B cell (primary cell): Measurements from ENCODE around the gene PRKAA2. TPM values are rescaled to one million over a fixed set of nuclear protein-coding genes. Genes with fewer than 3 reads are reported as not detected.

Source experiments
- ATAC-seq: fragments of 200-7000 bp; cut with Tn5 transposase; one replicate; pipeline ENCODE4 v1.10.0; 2021; ENCODE audit warnings: low read depth, mild to moderate bottlenecking, moderate number of reproducible peaks, moderate library complexity
- CTCF ChIA-PET: fragments of 350-600 bp; sonication (Branson Sonifier 250); formaldehyde crosslinking; loops from one replicate; lab custom pipeline; 2021; ENCODE audit warnings: antibody characterized with exemption, inconsistent platforms; lab: Charles Lee
- POLR2A ChIA-PET: fragments of 350-600 bp; sonication (Branson Sonifier 250); formaldehyde crosslinking; loops from one replicate; lab custom pipeline; 2021; ENCODE audit warnings: antibody characterized with exemption; lab: Charles Lee
- DNase-seq: peaks from one replicate; pipeline ENCODE4 v3.0.0; 2013
- H2AFZ ChIP-seq: 2 replicates; pipeline ENCODE4 v1.6.1; 2012; ENCODE audit warnings: mild to moderate bottlenecking, low read depth, low read length; ENCODE audit not compliant: insufficient read depth, poor library complexity, severe bottlenecking
- H3K27ac ChIP-seq, 2 donors: 1 replicate in 1 of 2; 2 replicates in 1 of 2; pipeline ENCODE4 v1.5.1; 2012 to 2013; ENCODE audit warnings: low read length in 2 of 2, mild to moderate bottlenecking in 2 of 2, moderate library complexity in 1 of 2
- H3K27me3 ChIP-seq, 4 experiments: fragments of 200-600 bp in 1 of 4; sonication (generic) in 1 of 4; replicated peaks in 1 of 4; 1 replicate in 2 of 4; 2 replicates in 2 of 4; pipeline versions ENCODE4 v1.6.1 to v1.7.0; 2013 to 2016; ENCODE audit warnings: low read length in 3 of 4, mild to moderate bottlenecking in 2 of 4, mixed read lengths in 1 of 4, moderate library complexity in 1 of 4; ENCODE audit not compliant: insufficient read depth in 4 of 4, control insufficient read depth in 3 of 4; ENCODE audit errors: control extremely low read depth in 1 of 4
- H3K36me3 ChIP-seq, 2 experiments: replicated peaks in 1 of 2; 1 replicate in 1 of 2; 2 replicates in 1 of 2; pipeline versions ENCODE4 v1.6.1 to v1.7.1; 2013; ENCODE audit warnings: low read length in 1 of 2; ENCODE audit not compliant: insufficient read depth in 2 of 2, control insufficient read depth in 1 of 2; ENCODE audit errors: control extremely low read depth in 1 of 2, extremely low read depth in 1 of 2
- H3K4me1 ChIP-seq, 2 donors: fragments of 200-600 bp in 1 of 2; sonication (generic) in 1 of 2; 1 replicate in 1 of 2; 2 replicates in 1 of 2; pipeline versions ENCODE4 v1.5.1 to v1.6.1; 2013 to 2017; ENCODE audit warnings: low read length in 2 of 2; ENCODE audit not compliant: control insufficient read depth in 2 of 2, insufficient read depth in 2 of 2
- H3K4me2 ChIP-seq: replicated peaks from 2 replicates; pipeline ENCODE3; 2012; ENCODE audit warnings: mild to moderate bottlenecking, low read depth, low read length; ENCODE audit not compliant: poor library complexity, severe bottlenecking
- H3K4me3 ChIP-seq, 5 experiments: fragments of 200-600 bp in 1 of 5; sonication (generic) in 1 of 5; 1 replicate in 3 of 5; 2 replicates in 2 of 5; pipeline versions ENCODE4 v1.5.1 to v1.7.0; 2011 to 2016; ENCODE audit warnings: low read length in 4 of 5, mild to moderate bottlenecking in 4 of 5, low read depth in 2 of 5, control low read depth in 1 of 5, moderate library complexity in 1 of 5; ENCODE audit not compliant: insufficient read depth in 1 of 5; ENCODE audit errors: control extremely low read depth in 1 of 5, extremely low read depth in 1 of 5
- H3K79me2 ChIP-seq: fragments of 200-600 bp; sonication (generic); one replicate; pipeline ENCODE4 v1.6.0; 2016; ENCODE audit warnings: low read length; ENCODE audit not compliant: control insufficient read depth, insufficient read depth
- H3K9ac ChIP-seq: fragments of 200-600 bp; sonication (generic); 2 replicates; pipeline ENCODE4 v1.6.1; 2017; ENCODE audit warnings: mild to moderate bottlenecking, low read length, moderate library complexity
- H3K9me3 ChIP-seq, 3 donors: one replicate each; pipeline versions ENCODE4 v1.6.1 to v1.7.1; 2013; ENCODE audit warnings: low read length in 2 of 3; ENCODE audit not compliant: control insufficient read depth in 2 of 3, insufficient read depth in 1 of 3; ENCODE audit errors: control extremely low read depth in 1 of 3
- H4K20me1 ChIP-seq: 2 replicates; pipeline ENCODE4 v1.6.0; 2012; ENCODE audit warnings: mild to moderate bottlenecking, low read length; ENCODE audit not compliant: insufficient read depth, control insufficient read depth, poor library complexity, severe bottlenecking
- H3K27ac Mint-ChIP-seq: one replicate; pipeline ENCODE4 v1.8.0; 2021; ENCODE audit warnings: mixed read lengths
- H3K27me3 Mint-ChIP-seq: one replicate; pipeline ENCODE4 v1.8.0; 2021; ENCODE audit warnings: mixed read lengths
- H3K4me1 Mint-ChIP-seq: one replicate; pipeline ENCODE4 v1.8.0; 2021; ENCODE audit warnings: mixed read lengths
- H3K4me3 Mint-ChIP-seq: one replicate; pipeline ENCODE4 v1.8.0; 2021; ENCODE audit warnings: mixed read lengths
- H3K9me3 Mint-ChIP-seq: one replicate; pipeline ENCODE4 v1.8.0; 2022; ENCODE audit warnings: mixed read lengths; ENCODE audit not compliant: insufficient read depth
- EZH2 ChIP-seq: IDR thresholded peaks from 2 replicates; pipeline ENCODE4 v1.6.1; 2012; ENCODE audit warnings: borderline replicate concordance, low read depth, mild to moderate bottlenecking, moderate library complexity, low read length; ENCODE audit not compliant: insufficient read depth, poor library complexity, severe bottlenecking
- WGBS: methylation state at CpG from one replicate; pipeline ENCODE4 v1.1.5; 2013; ENCODE audit warnings: missing lambda C conversion rate; ENCODE audit not compliant: insufficient coverage; 5-methylcytosine and 5-hydroxymethylcytosine counted together
- intact Hi-C: fragments of 100-400 bp; cut with micrococcal nuclease; formaldehyde crosslinking; loops from one replicate; pipeline ENCODE4 v1.10.0; 2022
- polyA plus RNA-seq: library from polyadenylated mRNA; depleted of rRNA; stranded (reverse); fragments of >200 nt; gene quantifications from 2 replicates; pipeline ENCODE4 v1.2.3, GENCODE V29; 2012
- small RNA-seq: library from RNA; depleted of rRNA; stranded (forward); fragments of <200 nt; gene quantifications from one replicate; pipeline ENCODE3, GENCODE V24; 2012; ENCODE audit warnings: low replicate concordance, low read depth; ENCODE audit not compliant: insufficient read length
- total RNA-seq, 2 donors: library from RNA; stranded (reverse); fragments of 120-200 nt in 1 of 2; gene quantifications; 1 replicate in 1 of 2; 2 replicates in 1 of 2; pipeline versions ENCODE4 v1.2.3 to v1.2.4, GENCODE V29; 2013 to 2022
- TF ChIP-seq, protein P1 (sequence below): fragments of 200-600 bp; IDR thresholded peaks from one replicate; pipeline ENCODE4 v1.8.0; 2022; ENCODE audit warnings: antibody characterized with exemption, mild to moderate bottlenecking

Gene PRKAA2
- total and polyA plus RNA-seq, 2 donors (not counting 1 experiment from before 2014, with no cell fraction given) = not detected

DNA sequence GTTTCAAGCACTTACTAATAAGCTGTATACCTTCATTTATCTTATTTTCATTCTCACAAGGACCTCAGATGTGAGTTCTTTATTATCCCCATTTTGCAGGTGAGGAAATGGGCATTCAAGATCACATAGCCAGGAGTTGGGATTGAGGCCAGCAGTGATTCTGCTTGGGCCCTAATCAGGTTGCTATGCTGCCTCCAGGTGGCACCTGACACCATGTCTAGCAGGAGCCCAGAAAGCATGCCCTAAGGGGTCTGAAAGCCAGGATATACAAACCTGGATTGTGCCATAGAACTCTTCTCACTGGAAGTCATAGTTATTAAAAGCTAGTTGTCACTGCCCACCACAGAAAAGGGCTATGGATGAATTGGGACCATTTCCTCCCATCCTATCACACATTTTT, 113.0 kb downstream of the PRKAA2 start:
- Mint-ChIP-seq H3K9me3 (no peaks in the 10 kb centered on the region), H3K4me1 (peaks cover 8% of the 10 kb centered on the region), H3K4me3 (no peak overlapping the region), H3K27me3 (peaks cover 18% of the 10 kb centered on the region), H3K27ac (no peak overlapping the region)
- Histone ChIP-seq H2AFZ (no peak overlapping the region), H3K79me2 (no peaks in the 10 kb centered on the region), H3K36me3 (no peaks in the 10 kb centered on the region), H3K27me3 (peaks cover 0 to 4% (median 0%) of the 10 kb centered on the region in 4 experiments), H3K4me3 (no peak overlapping the region), H4K20me1 (no peaks in the 10 kb centered on the region), H3K4me2 (no peak overlapping the region), H3K27ac (no peak overlapping the region), H3K4me1 (peaks cover 5 to 11% of the 10 kb centered on the region in 2 donors), H3K9me3 (no peaks in the 10 kb centered on the region), H3K9ac (no peak overlapping the region)
- TF ChIP-seq EZH2 = no peak
- TF ChIP-seq, protein P1, sequence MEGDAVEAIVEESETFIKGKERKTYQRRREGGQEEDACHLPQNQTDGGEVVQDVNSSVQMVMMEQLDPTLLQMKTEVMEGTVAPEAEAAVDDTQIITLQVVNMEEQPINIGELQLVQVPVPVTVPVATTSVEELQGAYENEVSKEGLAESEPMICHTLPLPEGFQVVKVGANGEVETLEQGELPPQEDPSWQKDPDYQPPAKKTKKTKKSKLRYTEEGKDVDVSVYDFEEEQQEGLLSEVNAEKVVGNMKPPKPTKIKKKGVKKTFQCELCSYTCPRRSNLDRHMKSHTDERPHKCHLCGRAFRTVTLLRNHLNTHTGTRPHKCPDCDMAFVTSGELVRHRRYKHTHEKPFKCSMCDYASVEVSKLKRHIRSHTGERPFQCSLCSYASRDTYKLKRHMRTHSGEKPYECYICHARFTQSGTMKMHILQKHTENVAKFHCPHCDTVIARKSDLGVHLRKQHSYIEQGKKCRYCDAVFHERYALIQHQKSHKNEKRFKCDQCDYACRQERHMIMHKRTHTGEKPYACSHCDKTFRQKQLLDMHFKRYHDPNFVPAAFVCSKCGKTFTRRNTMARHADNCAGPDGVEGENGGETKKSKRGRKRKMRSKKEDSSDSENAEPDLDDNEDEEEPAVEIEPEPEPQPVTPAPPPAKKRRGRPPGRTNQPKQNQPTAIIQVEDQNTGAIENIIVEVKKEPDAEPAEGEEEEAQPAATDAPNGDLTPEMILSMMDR = no peak
- ATAC-seq (no peak), DNase-seq (no peak)
- ChIA-PET POLR2A (no interaction called here), CTCF (no interaction called here)
- intact Hi-C loops = no loop called here

DNA sequence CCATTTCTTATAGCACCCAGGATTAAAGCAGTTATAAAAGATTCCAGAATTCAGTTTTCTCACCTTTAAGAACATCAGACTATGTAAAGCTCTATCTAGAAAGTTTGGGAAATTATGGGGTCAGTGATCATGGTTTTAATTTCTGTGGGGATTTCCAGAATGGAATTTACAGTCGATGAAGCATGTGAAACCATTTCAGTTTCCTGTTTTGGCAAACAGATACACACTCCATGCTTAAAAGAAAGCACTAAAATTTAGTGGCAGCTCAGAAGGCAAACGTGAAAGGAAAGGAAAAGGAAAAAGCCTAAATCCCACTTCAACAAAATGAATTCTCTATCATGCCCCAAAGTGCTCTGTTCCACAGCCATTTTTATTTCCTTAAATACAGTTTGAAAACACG, 113.7 kb downstream of the PRKAA2 start:
- no peak for ATAC-seq
- Histone ChIP-seq H3K9me3 (no peaks in the 10 kb centered on the region), H3K4me1 (peaks cover 5 to 11% of the 10 kb centered on the region in 2 donors), H3K4me2 (no peak overlapping the region), H3K4me3 (no peak overlapping the region), H3K79me2 (no peaks in the 10 kb centered on the region), H4K20me1 (no peaks in the 10 kb centered on the region), H3K27me3 (no peaks in the 10 kb centered on the region), H3K36me3 (no peaks in the 10 kb centered on the region), H2AFZ (no peak overlapping the region), H3K9ac (no peak overlapping the region), H3K27ac (no peak overlapping the region)
- peaks cover 8% of the 10 kb centered on the region for H3K4me1 Mint-ChIP-seq
- DNase-seq = no peak
- POLR2A ChIA-PET = no interaction called here
- H3K27me3 Mint-ChIP-seq = peaks cover 16% of the 10 kb centered on the region
- no peak overlapping the region for H3K4me3 Mint-ChIP-seq
- CTCF ChIA-PET = no interaction called here
- TF ChIP-seq, protein P1 = no peak
- TF ChIP-seq EZH2 = no peak
- WGBS = no CpG with 5 or more reads among the region's 3 CpGs
- no peak overlapping the region for H3K27ac Mint-ChIP-seq
- intact Hi-C loops = no loop called here
- H3K9me3 Mint-ChIP-seq = no peaks in the 10 kb centered on the region

Small RNAs within 50 kb of the gene (small RNA-seq; reads per million reads assigned to genes)
- not detected for gene AC099789.1

Other genes with a start within 250 kb of the PRKAA2 start
- gene PLPP3, start 65.8 kb upstream of the PRKAA2 start, total RNA-seq = 2.9 and 3.4 TPM in 2 replicates
- gene PLPP3, start 65.8 kb upstream of the PRKAA2 start, polyA plus RNA-seq = 1.6 and 1.8 TPM in 2 replicates
- not detected in 2 replicates for gene FYB2, start 174.1 kb downstream of the PRKAA2 start, total RNA-seq
- gene FYB2, start 174.1 kb downstream of the PRKAA2 start, polyA plus RNA-seq = not detected in 2 replicates
- gene C8A, start 209.5 kb downstream of the PRKAA2 start, total RNA-seq = not detected in 2 replicates
- gene C8A, start 209.5 kb downstream of the PRKAA2 start, polyA plus RNA-seq = not detected in 2 replicates